ENCODE results near the gene PPP1R37. TPM values are rescaled to one million over a fixed set of nuclear protein-coding genes. Genes with fewer than 3 reads are reported as not detected.

Gene PPP1R37
- total and polyA plus RNA-seq, 2 of the 13 experiments (the other 11 are each of a cell fraction or from before 2014, with no cell fraction given), result 9.0 to 14.3 TPM

DNA sequence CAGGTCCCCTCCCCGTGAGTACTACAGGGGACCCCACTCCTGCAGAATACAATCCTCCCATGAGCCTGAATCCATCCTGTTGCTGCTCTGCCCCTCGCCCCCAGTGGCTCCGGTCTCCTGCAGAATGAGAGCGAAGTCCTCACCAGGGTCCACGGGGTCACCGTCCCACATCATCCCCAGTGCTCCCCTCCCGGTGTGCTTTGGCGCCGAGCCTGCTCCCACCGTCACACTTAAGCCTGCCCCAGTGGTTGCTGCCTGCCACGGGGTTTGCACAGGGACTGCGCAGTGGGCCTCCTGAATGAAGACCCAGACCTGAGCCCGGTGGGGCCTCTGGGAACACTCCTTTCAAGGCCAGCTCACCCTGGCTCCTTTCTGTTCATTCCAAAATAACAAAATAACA lies 37.3 kb downstream of the PPP1R37 start (continued):
- TF ChIP-seq, protein P1, sequence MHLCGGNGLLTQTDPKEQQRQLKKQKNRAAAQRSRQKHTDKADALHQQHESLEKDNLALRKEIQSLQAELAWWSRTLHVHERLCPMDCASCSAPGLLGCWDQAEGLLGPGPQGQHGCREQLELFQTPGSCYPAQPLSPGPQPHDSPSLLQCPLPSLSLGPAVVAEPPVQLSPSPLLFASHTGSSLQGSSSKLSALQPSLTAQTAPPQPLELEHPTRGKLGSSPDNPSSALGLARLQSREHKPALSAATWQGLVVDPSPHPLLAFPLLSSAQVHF (CRISPR knock-in tag; IDR thresholded peaks at IDR 0.05), result no peak
- TF ChIP-seq, protein P2, sequence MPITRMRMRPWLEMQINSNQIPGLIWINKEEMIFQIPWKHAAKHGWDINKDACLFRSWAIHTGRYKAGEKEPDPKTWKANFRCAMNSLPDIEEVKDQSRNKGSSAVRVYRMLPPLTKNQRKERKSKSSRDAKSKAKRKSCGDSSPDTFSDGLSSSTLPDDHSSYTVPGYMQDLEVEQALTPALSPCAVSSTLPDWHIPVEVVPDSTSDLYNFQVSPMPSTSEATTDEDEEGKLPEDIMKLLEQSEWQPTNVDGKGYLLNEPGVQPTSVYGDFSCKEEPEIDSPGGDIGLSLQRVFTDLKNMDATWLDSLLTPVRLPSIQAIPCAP (CRISPR knock-in tag; IDR thresholded peaks at IDR 0.05; ENCODE audit: low read depth), result no peak
- TF ChIP-seq ZNF3 (CRISPR knock-in tag; IDR thresholded peaks at IDR 0.05) (no peak), SMAD1 (CRISPR knock-in tag; IDR thresholded peaks at IDR 0.05; ENCODE audit: borderline replicate concordance, low read depth) (no peak), SKI (IDR thresholded peaks at IDR 0.05; ENCODE audit: partially characterized antibody) (no peak), RXRA (CRISPR knock-in tag; IDR thresholded peaks at IDR 0.05) (peak; percentile 21; the same call in 1 of the 2 replicates), ZSCAN22 (CRISPR knock-in tag; IDR thresholded peaks at IDR 0.05) (no peak), NCOA2 (CRISPR knock-in tag; IDR thresholded peaks at IDR 0.05) (no peak), HCFC1 (IDR thresholded peaks at IDR 0.05; ENCODE audit: low read depth, low read length) (no peak), ZNF292 (CRISPR knock-in tag; IDR thresholded peaks at IDR 0.05; ENCODE audit: borderline replicate concordance, low read depth) (no peak), KDM3A (CRISPR knock-in tag; IDR thresholded peaks at IDR 0.05; ENCODE audit: low read depth) (no peak), PRMT3 (CRISPR knock-in tag; IDR thresholded peaks at IDR 0.05; ENCODE audit: borderline replicate concordance, low read depth) (no peak), ZNF343 (CRISPR knock-in tag; IDR thresholded peaks at IDR 0.05) (no peak), REPIN1 (CRISPR knock-in tag; IDR thresholded peaks at IDR 0.05; ENCODE audit: borderline replicate concordance, low read depth) (no peak), ZNF570 (CRISPR knock-in tag; IDR thresholded peaks at IDR 0.05; ENCODE audit: borderline replicate concordance) (no peak), ZNF703 (CRISPR knock-in tag; IDR thresholded peaks at IDR 0.05; ENCODE audit: borderline replicate concordance) (no peak)
- TF ChIP-seq, protein P3, sequence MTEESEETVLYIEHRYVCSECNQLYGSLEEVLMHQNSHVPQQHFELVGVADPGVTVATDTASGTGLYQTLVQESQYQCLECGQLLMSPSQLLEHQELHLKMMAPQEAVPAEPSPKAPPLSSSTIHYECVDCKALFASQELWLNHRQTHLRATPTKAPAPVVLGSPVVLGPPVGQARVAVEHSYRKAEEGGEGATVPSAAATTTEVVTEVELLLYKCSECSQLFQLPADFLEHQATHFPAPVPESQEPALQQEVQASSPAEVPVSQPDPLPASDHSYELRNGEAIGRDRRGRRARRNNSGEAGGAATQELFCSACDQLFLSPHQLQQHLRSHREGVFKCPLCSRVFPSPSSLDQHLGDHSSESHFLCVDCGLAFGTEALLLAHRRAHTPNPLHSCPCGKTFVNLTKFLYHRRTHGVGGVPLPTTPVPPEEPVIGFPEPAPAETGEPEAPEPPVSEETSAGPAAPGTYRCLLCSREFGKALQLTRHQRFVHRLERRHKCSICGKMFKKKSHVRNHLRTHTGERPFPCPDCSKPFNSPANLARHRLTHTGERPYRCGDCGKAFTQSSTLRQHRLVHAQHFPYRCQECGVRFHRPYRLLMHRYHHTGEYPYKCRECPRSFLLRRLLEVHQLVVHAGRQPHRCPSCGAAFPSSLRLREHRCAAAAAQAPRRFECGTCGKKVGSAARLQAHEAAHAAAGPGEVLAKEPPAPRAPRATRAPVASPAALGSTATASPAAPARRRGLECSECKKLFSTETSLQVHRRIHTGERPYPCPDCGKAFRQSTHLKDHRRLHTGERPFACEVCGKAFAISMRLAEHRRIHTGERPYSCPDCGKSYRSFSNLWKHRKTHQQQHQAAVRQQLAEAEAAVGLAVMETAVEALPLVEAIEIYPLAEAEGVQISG (CRISPR knock-in tag; IDR thresholded peaks at IDR 0.05), result 0 out of 2 replicates have a peak, but pooled peaks have one; percentile 34
- TF ChIP-seq, protein P4, sequence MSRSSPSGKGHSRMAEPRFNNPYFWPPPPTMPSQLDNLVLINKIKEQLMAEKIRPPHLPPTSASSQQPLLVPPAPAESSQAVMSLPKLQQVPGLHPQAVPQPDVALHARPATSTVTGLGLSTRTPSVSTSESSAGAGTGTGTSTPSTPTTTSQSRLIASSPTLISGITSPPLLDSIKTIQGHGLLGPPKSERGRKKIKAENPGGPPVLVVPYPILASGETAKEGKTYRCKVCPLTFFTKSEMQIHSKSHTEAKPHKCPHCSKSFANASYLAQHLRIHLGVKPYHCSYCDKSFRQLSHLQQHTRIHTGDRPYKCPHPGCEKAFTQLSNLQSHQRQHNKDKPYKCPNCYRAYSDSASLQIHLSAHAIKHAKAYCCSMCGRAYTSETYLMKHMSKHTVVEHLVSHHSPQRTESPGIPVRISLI (CRISPR knock-in tag; IDR thresholded peaks at IDR 0.05; ENCODE audit: borderline replicate concordance), result no peak
- TF ChIP-seq, protein P5, sequence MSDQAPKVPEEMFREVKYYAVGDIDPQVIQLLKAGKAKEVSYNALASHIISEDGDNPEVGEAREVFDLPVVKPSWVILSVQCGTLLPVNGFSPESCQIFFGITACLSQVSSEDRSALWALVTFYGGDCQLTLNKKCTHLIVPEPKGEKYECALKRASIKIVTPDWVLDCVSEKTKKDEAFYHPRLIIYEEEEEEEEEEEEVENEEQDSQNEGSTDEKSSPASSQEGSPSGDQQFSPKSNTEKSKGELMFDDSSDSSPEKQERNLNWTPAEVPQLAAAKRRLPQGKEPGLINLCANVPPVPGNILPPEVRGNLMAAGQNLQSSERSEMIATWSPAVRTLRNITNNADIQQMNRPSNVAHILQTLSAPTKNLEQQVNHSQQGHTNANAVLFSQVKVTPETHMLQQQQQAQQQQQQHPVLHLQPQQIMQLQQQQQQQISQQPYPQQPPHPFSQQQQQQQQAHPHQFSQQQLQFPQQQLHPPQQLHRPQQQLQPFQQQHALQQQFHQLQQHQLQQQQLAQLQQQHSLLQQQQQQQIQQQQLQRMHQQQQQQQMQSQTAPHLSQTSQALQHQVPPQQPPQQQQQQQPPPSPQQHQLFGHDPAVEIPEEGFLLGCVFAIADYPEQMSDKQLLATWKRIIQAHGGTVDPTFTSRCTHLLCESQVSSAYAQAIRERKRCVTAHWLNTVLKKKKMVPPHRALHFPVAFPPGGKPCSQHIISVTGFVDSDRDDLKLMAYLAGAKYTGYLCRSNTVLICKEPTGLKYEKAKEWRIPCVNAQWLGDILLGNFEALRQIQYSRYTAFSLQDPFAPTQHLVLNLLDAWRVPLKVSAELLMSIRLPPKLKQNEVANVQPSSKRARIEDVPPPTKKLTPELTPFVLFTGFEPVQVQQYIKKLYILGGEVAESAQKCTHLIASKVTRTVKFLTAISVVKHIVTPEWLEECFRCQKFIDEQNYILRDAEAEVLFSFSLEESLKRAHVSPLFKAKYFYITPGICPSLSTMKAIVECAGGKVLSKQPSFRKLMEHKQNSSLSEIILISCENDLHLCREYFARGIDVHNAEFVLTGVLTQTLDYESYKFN (CRISPR knock-in tag; conservative IDR thresholded peaks at IDR 0.05), result peak; percentile 43
- TF ChIP-seq, protein P6, sequence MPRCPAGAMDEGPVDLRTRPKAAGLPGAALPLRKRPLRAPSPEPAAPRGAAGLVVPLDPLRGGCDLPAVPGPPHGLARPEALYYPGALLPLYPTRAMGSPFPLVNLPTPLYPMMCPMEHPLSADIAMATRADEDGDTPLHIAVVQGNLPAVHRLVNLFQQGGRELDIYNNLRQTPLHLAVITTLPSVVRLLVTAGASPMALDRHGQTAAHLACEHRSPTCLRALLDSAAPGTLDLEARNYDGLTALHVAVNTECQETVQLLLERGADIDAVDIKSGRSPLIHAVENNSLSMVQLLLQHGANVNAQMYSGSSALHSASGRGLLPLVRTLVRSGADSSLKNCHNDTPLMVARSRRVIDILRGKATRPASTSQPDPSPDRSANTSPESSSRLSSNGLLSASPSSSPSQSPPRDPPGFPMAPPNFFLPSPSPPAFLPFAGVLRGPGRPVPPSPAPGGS (CRISPR knock-in tag; IDR thresholded peaks at IDR 0.05), result no peak

Measured in HepG2 (cell line).